NOMO-1 treated with DMSO at 0.1 percent for 48 hours (cell line): Measurements from ENCODE around the gene NPNT.
"Not testable (repeated sequence)": the region's sequence is repeated elsewhere in the genome, so short reads cannot be mapped to it uniquely, and the experiment has no call there.

Experiments used
- DNase-seq: peaks from one replicate; lab custom pipeline; 2025; ENCODE audit not compliant: unreplicated experiment; lab: John Stamatoyannopoulos, UW

The NPNT gene, protein sequence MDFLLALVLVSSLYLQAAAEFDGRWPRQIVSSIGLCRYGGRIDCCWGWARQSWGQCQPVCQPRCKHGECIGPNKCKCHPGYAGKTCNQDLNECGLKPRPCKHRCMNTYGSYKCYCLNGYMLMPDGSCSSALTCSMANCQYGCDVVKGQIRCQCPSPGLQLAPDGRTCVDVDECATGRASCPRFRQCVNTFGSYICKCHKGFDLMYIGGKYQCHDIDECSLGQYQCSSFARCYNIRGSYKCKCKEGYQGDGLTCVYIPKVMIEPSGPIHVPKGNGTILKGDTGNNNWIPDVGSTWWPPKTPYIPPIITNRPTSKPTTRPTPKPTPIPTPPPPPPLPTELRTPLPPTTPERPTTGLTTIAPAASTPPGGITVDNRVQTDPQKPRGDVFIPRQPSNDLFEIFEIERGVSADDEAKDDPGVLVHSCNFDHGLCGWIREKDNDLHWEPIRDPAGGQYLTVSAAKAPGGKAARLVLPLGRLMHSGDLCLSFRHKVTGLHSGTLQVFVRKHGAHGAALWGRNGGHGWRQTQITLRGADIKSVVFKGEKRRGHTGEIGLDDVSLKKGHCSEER

DNA sequence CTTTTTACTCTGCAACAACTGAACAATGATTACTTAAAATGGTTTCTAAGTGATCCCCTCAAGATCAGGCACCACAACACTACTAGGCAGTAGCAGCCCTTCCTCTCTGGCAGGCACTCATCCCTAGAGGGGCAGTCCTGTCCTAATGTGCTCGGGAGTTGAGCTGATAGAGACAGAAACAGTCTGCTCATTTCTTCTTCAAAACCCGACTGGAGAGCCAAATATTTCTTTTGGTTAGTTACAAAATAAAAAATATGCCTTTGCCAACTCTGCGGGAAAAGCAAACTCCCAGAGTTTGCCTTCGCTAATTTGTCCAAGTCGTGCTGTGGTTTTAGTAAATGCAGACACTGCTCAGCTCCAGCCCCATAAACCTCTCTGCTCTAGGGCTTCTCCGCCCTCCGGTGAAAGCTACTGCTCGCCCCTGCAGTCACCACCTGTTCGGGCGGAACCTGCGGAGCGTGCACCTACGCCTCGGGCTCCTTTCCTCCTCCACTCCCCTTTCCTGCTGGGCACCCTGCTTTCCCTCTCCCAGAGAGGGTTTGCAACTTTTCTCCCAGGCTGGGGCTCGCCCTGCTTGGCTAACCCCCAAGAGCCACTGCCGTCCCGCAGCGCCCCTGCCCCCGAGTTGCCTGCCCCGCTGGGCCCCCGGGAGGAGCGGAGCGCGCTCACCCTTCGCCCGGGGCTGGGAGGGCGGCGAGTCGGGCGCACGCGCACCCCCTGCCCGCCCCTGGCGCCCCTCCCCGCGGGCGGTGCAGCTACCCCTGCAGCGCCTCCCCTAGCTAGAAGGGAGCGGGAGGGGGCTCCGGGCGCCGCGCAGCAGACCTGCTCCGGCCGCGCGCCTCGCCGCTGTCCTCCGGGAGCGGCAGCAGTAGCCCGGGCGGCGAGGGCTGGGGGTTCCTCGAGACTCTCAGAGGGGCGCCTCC, at the start of gene NPNT:
Gene NPNT (plus strand): TSS at position 812 of the 923 bp plus-strand sequence. CDS start 182 bp downstream, outside the sequence.
- DNase-seq = no peak

DNA sequence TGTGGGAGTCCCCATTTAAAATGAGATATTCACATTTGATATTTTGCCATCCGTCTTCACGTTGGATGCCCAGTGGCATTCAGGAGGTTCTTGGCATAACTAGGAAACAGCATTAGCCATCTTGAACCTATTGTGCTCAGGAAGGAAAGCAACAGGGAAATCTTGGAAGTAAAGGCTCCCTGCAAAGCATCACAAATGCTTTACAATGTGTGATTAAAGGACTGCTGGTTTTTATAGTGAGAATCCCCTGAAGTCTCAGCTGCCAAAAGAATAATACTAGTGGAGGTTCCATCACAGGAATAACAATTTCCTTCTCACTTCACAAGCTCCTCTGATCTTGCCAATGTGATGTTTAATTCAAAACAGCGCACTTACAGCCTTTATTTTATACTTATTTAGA, 49.7 kb upstream of the NPNT start:
- no peak for DNase-seq

DNA sequence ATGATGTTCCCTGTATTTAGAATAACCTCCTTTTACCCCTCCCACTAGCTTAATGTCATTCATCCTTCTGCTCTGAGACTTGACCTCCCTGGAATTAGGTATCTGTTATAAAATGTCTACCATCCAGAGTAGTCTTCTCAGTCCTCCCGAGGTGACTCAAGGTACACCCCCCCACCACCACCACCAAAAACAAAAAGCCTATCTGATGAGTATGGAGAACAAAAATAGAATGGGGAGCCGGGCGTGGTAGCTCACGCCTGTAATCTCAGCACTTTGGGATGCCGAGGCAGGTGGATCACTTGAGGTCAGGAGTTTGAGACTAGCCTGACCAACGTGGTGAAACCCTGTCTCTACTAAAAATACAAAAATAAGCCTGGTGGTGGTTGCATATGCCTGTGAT, 46.9 kb upstream of the NPNT start:
- not testable (repeated sequence) for DNase-seq

DNA sequence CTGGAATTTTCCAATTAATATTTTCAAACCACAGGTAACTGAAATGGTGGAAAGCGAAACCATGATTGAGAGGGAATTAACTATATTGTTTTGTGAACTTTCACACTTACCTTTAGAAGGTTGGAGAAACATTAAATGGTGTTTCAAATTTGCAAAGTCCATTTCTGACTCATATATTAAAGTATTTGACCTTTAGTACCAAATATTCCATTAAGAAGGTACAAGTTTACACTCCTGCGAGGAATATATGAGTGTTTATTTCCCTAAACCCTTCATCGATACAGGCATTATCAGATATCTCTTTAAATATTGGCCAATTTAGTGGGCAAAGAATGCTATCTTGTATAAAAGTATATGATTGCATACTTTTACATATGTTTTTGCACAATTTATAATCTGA, 44.1 kb upstream of the NPNT start:
- DNase-seq = no peak

DNA sequence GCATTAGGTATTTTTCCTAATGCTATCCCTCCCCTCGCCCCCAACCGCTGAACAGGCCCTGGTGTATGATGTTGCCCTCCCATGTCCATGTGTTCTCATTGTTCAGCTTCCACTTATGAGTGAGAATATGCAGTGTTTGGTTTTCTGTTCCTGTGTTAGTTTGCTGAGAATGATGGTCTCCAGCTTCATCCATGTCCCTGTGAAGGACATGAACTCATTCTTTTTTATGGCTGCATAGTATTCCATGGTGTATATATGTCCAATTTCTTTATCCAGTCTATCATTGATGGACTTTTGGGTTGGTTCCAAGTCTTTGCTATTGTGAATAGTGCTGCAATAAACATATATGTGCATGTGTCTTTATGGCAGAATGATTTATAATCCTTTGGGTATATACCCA, 43.0 kb upstream of the NPNT start:
- DNase-seq = not testable (repeated sequence)

DNA sequence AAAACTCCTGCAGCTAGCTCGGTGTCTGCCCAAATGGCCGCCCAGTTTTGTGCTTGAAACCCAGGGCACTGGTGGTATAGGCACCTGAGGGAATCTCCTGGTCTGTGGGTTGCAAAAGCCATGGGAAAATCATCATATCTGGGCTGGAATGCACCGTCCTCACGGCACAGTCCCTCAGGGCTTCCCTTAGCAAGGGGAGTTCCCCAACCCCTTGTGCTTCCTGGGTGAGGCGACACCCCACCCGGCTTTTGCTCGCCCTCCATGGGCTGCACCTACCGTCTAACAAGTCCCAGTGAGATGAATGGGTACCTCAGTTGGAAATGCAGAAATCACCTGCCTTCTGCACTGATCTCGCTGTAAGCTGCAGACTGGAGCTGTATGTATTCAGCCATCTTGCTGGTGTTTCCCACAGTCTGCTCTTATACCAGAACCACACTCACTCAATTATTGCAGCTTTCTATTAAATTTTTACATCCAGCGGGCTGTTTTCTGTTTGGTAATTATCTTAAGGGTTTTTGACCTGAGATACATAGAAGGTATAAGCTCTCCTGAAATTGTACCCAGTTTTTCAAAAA, 36.7 kb upstream of the NPNT start:
- DNase-seq = no peak

DNA sequence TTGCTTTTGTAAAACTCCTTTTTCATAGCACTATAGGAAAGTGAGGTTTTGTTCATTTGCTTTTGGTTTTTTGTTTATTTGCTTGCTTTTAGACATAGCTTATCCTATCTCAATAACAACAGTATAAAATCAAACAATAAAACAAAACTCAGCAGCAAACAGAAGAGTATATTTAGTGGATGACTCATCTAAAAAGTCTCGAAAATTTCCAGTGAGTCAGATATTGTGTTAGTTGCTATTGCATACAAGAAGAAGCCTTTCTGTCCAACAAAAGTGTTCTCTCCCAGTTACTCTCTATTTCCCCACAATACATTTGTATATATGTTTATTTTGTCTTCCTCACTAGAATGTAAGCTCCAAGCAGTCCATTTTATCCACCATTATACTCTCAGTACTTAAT, 36.0 kb upstream of the NPNT start:
- no peak for DNase-seq

DNA sequence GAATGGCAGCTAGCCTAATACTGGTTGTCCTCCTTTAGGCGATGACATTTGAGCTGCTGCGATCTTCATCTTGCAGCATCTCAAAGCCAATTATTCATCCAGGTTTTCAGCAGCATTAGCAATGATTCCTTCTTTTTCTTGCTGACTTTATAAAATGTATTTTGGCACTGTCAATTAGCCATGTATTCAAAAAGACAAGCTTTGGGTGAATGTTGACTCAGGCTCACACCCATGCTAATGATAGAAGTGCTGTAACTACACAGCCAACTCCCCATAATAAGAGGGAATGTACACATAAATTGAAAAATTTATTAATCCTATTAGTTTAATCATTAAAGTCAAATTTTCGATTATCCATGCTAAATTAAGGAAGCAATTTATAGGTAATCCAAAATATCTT, 24.3 kb upstream of the NPNT start:
- DNase-seq = no peak

DNA sequence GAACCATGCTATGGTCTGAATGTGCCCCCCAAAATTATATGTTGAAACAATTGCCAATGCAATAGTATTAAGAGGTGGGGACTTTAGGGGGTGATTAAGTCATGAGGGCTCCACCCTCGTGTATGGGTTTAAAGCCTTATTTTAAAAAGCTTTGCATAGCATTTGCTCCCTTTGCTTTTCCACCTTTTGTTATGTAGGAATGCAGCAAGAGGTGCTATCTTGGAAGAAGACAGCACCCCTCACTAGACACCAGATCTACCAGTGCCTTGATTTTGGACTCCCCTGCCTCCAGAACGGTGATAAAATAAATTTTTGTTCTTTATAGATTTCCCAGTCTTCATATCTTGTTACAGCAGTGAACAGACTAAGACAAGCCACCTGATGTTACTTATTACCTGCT, 23.3 kb upstream of the NPNT start:
- no peak for DNase-seq

DNA sequence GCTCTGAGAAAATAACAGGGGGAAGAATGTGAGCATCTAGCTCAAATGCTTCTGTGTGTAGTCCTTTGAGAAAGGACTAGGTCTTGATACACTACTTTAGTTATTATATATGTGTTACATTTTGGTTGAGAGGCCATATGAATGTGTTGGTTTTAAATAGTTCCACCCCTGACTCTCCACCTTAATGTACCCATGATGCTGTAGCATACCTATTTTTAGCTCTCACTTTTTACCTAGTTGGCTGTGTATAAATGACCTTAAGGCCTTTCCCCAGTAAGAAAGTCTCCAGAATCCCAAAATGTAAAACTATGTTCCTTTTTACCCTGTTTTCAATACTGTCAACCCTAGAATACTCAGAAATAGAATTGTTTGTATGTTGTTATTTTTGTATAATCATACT, 20.0 kb upstream of the NPNT start:
- no peak for DNase-seq

DNA sequence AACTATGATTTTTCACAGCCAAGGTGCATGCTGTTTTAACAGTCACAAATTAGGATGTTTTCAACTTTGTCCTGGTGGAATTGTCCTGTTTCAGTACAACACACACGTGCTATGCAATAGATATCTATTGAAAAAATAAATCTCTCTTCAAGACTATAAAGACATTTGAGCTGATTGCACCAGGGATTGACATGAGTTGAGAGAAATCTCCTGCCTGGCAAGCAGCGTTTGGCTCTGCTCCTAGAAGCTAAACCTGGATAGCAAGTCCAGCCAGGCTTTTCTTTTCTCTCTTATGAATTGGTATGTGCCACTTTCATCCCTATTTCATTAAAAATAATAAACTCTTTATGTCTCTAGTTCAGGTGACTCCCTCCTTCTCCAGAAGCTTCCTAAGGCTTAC, 16.6 kb upstream of the NPNT start:
- no peak for DNase-seq

DNA sequence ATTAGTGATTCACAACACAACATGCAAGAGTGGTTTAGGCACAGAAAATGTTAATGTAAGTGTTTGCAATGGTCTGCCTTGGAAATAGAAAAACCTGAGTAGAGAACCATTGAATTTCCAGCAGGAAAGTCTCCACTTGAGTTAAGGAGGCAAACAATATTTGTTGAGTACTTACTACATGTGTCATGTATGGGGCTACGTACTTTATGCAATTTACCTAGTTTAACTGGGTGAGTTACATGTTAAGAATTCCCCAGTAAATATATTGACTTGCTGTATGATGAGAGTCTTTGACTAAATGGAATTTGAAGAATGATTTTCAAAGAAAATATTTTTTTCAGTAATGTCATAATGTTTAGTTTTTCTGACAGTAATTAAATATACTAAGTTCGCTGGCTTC, 7.8 kb upstream of the NPNT start:
- DNase-seq = no peak

DNA sequence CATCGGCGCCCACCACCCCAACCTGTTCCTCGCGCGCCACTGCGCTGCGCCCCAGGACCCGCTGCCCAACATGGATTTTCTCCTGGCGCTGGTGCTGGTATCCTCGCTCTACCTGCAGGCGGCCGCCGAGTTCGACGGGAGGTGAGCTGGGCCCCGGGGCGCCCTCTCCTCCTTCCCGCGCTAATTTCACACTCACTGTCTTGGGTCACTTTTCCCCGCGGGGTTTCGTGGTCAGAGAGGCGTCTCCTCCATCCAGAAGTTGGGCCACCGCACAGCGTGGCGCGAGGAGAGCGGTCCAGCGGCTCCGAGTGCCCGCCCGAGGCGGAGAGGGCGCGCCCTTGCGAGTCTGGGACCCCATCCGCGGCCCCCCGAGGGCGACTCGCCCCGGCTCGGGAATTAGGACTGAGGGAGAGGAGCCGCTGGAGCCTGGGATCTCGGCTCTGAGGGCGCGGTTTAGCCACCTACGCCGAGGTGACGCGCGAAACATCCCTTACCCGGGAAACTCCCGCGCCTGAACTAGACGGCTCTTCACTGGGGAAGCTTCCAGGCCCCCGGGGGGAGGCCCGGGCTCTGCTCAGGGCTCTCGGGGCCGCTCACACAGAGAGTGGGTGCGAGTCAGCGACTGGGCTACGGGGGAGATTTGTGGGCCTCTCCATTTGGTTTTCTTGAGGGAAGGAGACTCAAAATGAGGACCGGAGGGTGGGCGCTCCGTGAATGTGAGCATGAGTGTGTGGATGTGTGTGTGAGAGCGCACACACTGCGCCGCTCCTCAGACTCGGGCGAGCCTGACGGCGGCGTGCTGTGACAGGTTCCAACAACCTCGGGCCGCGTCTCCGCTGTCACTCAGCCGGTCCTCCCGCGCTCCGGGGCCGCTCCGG, 551 bp downstream of the NPNT start:
- no peak for DNase-seq

DNA sequence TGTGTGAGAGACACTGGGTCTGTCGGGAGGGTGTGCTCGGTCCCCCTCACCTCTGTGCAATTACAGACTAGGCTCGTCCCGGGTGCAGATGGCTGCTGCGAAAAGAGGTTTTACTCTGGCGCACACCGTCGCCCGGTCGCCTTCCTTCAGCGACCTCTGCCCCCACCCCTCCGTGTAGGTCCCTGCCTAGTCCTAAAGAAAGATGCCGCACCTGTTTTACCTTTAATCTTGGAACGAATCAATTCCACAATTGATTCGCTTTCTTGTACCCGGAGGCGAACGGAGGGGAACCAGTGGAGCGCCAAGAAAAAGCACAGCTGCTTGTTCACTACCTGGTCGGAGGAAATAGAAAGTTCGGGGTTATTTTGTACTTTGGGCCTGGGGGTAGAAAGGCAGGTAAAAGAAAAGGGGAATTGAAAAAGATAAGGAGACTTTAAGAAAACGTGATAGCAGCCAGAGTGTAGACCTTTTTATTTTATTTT, 1.2 kb downstream of the NPNT start:
- DNase-seq = no peak

DNA sequence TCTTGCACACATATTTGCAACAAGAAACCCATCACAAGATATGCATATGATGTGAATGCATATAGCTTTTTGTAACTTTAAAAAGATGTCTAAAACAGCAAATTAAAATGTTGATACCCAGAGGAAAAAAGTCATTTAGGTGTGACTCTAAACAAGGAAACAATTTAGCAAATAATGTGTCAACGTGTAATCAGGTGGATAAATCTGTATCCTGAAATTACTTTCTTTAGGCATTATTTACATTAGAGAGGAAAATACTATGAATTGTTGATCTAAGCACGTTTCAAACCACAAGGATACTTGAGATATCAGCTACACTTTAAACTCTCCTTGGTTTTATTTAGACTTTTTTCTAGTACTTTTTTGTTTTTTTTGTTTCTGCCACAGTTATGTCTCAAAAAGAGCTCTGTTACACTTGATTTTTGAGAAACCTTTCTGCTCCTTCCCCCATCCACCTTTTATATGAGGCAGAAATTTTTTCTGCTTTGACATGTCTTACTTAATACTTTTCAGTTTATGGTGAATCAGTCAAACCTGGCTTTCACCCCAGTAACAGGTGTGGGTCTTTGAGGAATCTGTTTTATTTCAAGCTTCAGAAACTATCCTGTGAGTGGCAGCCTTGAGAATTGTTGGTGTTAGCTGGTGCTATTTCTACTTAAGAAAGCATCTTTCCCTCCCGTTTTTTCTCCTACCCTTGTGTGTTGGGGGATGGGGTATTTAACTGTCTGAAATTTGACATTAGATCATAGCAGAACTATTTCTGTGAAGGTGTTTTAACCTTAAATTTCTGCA, 1.9 kb downstream of the NPNT start:
- no peak for DNase-seq

DNA sequence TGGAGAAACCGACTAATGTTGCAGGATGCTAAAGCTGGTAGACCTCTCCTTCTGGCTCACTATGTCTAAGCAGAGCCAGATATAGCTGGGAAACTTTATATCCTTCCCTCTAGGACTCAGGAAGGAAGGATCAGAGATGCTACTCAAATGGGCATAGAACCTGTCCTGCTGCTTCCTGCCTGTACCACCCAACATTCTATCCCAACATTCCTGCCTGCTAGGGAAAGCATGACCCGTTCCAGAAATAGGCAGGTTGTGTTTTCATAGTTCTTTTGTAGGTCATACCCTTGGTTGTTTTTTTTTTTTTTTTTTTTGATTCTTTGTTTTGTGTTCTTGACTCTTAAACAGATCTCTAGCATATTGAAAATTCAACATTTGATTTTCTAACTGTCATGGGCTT, 5.3 kb downstream of the NPNT start:
- DNase-seq = no peak

DNA sequence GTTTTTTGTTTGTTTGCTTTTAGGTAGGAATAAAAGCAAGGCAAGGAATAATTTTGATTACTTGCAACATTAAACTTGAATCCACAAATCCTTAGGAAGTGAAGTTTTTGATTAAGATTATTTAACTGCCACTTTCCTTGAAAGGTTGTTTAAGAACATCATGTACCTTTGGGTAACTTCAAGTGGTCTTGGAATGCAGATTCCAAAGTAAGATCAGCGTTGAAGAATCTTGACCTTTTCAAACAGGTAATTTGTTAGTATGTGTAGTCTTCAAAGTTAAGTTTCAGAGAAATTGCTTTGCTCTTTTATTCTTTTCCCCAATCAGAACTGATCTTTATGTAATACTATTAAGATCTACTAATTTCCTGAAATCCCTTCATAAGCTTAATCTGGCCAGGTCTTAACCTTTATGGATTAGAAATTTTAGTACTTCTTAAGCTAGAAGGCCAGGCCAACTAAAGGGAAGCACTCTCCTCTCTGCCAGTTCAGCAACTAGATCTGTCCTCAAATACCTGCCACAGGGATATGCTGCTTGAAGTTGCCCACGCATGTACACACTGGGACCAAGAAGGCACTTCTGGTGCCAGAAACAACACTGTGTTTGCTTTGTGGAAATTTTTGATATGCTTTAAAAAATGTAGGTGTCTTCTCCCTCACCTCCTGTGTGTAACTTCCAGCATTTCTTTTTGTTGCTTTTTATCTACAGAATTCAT, 7.4 kb downstream of the NPNT start:
- no peak for DNase-seq

DNA sequence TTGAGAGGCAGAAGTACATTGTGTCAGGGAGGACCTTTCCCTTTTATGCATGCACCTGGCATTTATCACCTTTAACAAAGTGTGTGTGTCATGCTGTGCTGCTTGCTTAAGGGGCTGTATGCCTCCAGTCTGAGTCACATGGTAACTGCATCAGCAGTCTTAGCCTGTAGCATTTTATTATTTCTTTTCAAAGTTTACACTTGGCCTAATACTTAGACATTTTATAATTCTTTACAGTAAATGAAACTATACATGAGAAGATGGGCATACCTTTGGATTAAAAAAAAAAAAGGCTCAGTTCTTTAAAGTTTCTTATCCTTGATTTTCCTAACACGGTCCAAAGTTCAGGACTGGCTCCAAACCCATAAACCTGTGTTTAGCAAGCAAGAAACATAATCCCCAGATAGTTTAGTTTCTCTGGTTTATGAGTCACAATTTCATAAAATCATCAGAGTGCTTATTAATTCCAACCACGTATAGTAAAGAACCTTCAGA, 14.6 kb downstream of the NPNT start:
- no peak for DNase-seq

DNA sequence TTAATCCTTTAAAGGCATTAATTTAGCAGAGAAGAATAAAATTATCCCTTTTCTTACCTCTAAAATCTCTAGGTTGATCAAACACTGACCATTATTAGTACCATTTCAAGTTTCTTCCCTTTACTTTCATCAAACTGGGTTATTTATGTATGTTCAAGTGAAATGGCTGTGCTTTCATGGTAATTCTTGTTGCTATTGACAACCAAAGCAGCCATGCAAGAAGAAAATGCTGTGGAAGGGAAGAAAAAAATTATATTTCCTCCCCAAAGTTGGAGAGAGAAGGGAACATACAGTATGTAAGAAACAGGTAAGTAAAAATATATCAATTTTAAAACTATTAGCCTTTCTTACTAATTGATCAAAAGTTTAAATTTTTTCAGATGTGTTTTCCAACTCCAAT, 16.2 kb downstream of the NPNT start:
- no peak for DNase-seq
